HG03060 (cell line): Measurements from ENCODE around the gene COX6A2.
"Not testable (repeated sequence)": the region's sequence is repeated elsewhere in the genome, so short reads cannot be mapped to it uniquely, and the experiment has no call there.

Experiments
- ATAC-seq: cut with Tn5 transposase; IDR thresholded peaks from one replicate; pipeline ENCODE4 v1.9.1; 2021; ENCODE audit warnings: low read depth, moderate number of reproducible peaks; ENCODE audit not compliant: unreplicated experiment

Gene COX6A2

GRCh38 chr16:31464348-31464769, 36.2 kb upstream of the COX6A2 start:
- ATAC-seq = no peak

GRCh38 chr16:31461921-31462804, 34.0 kb upstream of the COX6A2 start:
- no peak for ATAC-seq

- ATAC-seq = no peak
These were observed 33.2 kb upstream of the COX6A2 start for GRCh38 chr16:31461201-31461920.

- no peak for ATAC-seq
These were observed 32.4 kb upstream of the COX6A2 start for GRCh38 chr16:31460582-31461002.

- ATAC-seq = peak; percentile 43
These were observed 31.8 kb upstream of the COX6A2 start for GRCh38 chr16:31459687-31460581.

GRCh38 chr16:31458844-31459686, 30.9 kb upstream of the COX6A2 start, which contains the start of gene ARMC5:
Gene ARMC5 (plus strand): TSS chr16:31459501. CDS start chr16:31459525, 24 bp downstream.
- ATAC-seq = peak; percentile 64

- no peak for ATAC-seq
These were observed 30.1 kb upstream of the COX6A2 start for GRCh38 chr16:31458073-31458843.

- no peak for ATAC-seq
These were observed 28.8 kb upstream of the COX6A2 start for GRCh38 chr16:31456988-31457360.

- no peak for ATAC-seq
These were observed 27.6 kb upstream of the COX6A2 start for GRCh38 chr16:31455601-31456314.

- ATAC-seq = no peak
These were observed 25.4 kb upstream of the COX6A2 start for GRCh38 chr16:31453255-31454204.

- ATAC-seq = no peak
These were observed 24.5 kb upstream of the COX6A2 start for GRCh38 chr16:31452631-31453106.

GRCh38 chr16:31451681-31452351, 23.7 kb upstream of the COX6A2 start:
- no peak for ATAC-seq

GRCh38 chr16:31451201-31451600, 23.0 kb upstream of the COX6A2 start:
- no peak for ATAC-seq

- not testable (repeated sequence) for ATAC-seq
These were observed 17.8 kb upstream of the COX6A2 start for GRCh38 chr16:31445931-31446330.

GRCh38 chr16:31441956-31442355, 13.8 kb upstream of the COX6A2 start:
- ATAC-seq = no peak

- no peak for ATAC-seq
These were observed 12.5 kb upstream of the COX6A2 start for GRCh38 chr16:31440516-31441184.
